Stimulated activated CD4-positive, alpha-beta T cell treated with anti-CD3 and anti-CD28 coated beads, Interleukin-2, amount 100 ng/mL, for 4 hours (primary cell): ENCODE data around the gene ESRP2.
A peak's percentile ranks its signal among the peaks of the same experiment; 100 is the strongest.

ENCODE experiments used
- DNase-seq: peaks from one replicate; pipeline ENCODE4 v3.0.0-alpha.2; 2020; ENCODE audit warnings: low read depth

Gene ESRP2

GRCh38 chr16:68263559-68264127, 27.7 kb upstream of the ESRP2 start:
- DNase-seq, result no peak

DNA sequence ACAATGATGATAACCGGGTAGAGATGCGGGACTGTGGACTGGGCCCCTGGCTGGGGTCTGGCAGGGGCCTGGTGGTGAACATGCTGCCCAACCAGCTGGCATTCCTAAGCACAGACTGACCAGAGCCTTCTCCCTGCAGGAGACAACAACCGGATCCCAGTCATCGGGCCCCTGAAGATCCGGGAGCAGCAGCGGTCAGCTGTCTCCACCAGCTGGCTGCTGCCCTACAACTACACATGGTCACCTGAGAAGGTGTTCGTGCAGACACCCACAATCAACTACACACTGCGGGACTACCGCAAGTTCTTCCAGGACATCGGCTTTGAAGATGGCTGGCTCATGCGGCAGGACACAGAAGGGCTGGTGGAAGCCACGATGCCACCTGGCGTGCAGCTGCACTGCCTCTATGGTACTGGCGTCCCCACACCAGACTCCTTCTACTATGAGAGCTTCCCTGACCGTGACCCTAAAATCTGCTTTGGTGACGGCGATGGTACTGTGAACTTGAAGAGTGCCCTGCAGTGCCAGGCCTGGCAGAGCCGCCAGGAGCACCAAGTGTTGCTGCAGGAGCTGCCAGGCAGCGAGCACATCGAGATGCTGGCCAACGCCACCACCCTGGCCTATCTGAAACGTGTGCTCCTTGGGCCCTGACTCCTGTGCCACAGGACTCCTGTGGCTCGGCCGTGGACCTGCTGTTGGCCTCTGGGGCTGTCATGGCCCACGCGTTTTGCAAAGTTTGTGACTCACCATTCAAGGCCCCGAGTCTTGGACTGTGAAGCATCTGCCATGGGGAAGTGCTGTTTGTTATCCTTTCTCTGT, 23.3 kb upstream of the ESRP2 start:
- DNase-seq, result no peak

DNA sequence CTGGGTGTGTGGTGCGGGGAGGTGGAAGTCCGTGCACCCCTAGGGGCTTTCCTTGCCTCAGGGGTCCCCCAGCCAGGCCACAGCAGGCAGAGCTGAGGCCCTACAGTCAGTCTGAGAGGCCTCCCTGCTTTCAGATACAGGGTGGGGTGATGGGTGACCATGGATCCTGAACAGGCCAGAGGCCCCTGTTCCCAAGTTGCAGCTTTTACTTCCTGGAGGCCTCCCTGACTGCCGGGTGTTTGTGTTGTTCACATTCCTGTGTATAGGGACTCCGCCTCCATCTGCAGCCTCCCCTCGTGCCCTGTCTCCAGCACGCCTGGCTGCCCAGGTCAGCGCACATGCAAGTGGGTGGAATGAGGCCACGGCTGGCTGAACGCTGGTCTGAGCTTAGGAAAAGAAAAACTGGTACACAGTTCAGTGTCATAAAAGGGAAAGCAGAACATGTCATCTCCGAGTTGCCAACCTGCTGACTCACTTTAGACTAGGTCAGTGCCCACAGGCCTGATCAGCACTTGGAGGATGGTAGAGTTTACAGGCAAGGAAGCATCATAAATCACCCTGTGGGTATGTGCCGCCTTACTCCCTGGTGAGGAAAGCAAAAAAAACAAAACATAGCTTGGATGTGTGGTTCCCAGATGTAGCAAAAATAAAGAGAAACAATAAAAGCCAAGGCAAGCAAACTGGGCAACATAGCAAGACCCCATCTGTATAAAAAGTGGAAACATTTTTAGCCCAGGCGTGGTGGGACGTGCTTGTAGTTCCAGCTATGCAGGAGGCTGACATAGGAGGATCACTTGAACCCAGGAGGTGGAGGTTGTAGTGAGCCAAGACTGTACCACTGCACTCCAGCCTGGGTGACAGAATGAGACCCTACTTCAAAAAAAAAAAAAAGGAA, 22.2 kb upstream of the ESRP2 start:
- no peak for DNase-seq

- no peak for DNase-seq
Observed at GRCh38 chr16:68257251-68257905, 21.5 kb upstream of the ESRP2 start.

DNA sequence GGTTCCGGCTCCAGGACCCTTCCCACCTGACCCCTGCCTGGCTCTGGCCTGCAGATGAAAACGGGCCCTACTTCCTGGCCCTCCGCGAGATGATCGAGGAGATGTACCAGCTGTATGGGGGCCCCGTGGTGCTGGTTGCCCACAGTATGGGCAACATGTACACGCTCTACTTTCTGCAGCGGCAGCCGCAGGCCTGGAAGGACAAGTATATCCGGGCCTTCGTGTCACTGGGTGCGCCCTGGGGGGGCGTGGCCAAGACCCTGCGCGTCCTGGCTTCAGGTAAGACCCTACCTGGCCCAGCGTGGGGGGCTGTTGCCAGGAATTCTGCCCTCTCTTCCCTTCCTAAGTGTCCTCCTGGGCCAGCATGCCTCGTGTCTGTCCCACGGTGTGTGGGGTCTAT, 19.8 kb upstream of the ESRP2 start:
- DNase-seq, result no peak

DNA sequence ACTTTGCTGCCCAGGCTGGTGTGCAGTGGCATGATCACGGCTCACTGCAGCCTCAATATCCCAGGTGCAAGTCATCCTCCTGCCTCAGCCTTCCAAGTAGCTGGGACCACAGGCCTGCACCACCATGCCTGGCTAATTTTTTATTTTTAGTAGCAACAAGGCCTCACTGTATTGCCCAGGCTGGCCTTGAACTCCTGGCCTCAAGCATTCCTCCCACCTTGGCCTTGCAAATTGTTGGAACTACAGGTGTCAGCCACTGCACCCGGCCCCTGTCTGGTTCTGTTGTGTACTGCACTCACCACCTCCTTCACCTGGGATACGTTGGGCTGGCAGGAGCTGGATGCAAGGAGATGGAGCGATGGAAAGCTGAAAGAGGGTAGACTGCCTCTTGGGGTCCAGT, 17.8 kb upstream of the ESRP2 start:
- DNase-seq, result no peak

DNA sequence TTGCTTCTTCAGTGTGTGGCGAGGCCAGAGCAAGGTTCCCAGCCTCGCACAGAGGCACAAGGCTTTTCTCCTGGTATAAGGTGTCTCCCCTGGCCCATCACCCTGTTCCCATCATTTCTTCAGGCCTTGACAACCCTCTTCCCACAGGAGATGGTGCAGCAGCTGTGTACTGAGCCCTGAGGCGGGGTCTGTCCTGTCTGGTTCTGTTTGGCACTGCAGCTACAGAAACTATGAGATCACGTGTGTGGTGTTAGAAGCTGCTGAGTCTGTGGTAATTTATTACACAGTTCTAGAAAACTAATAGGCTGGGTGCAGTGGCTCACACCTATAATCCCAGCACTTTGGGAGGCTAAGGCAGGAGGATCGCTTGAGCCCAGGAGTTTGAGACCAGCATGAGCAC, 16.5 kb upstream of the ESRP2 start:
- DNase-seq, result no peak

DNA sequence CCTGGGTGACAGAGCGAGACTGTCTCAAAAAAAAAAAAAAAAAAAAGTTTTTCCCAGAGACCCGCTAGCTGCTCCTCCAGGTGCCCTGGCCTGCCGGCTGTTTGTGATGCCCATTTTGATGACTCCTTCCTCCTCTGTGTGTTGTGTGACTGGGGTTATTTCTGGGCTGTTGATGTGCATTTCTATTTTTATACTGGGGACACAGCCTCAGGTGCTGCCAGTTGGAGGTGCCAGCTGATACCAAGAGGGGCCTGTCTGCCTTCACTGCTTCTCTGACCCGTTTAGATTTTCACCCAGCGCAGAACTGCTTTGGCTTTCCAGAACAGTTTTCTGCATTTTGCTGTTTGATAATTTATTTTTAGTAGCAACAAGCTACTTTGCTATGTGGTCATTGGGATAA, 15.9 kb upstream of the ESRP2 start:
- DNase-seq, result no peak

GRCh38 chr16:68250951-68251350, 15.0 kb upstream of the ESRP2 start:
- DNase-seq, result no peak

DNA sequence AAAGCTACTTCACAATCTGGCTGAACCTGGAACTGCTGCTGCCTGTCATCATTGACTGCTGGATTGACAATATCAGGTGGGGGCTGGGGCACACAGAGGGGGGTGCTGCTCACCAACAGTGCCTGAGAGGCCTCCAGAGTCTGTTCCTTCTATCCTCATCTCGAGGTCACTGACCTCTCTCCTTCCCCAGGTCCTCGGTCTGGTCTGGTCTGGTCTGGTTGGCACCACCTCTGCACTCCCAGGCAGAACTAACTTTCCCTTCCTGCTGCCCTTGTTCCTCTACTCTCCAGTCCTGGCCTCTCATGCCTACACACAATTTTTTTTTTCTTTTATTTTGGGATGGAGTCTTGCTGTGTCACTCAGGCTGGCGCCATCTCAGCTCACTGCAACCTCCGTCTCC, 13.4 kb upstream of the ESRP2 start:
- no peak for DNase-seq

GRCh38 chr16:68247932-68248331, 12.0 kb upstream of the ESRP2 start:
- no peak for DNase-seq

- DNase-seq, result no peak
Observed at GRCh38 chr16:68247400-68247799, 11.5 kb upstream of the ESRP2 start.

DNA sequence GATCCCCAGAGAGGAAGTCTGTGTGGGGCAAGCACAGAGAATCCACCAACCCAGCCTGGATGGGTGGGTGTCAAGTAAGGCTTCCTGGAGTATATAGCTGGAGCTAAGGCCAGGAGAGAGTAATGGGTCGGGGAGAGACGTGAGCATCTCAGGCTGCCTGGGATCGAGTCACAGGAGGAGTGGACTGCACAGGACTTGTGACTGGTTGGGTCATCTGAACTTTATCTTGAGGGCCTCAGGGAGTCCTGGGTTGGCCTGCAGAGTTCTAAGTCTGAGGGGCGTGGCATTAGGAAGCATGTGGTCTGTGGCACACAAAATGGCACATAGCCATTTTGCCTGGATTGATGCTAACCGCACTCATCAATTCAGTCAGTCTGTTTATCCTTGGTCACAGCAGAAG, 10.7 kb upstream of the ESRP2 start:
- no peak for DNase-seq

DNA sequence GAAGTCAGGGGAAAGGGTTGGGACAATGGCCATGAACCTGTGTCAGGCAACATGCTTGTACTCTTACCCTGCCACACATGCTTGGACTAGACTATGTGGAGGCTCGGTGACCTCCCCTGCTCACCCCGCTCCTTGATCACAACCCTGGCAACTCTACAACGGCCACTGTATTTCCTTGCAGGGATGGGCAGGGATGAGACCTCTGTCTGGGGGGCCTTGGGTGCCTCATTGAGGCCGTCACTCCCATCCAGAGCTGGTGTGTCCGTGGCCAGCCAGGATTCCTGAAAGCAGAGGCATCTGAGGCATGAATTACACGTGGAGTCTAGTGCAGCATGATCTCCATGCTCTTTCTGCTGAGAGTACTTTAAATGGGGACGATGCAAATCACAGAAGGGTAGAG, 10.2 kb upstream of the ESRP2 start:
- DNase-seq, result no peak

DNA sequence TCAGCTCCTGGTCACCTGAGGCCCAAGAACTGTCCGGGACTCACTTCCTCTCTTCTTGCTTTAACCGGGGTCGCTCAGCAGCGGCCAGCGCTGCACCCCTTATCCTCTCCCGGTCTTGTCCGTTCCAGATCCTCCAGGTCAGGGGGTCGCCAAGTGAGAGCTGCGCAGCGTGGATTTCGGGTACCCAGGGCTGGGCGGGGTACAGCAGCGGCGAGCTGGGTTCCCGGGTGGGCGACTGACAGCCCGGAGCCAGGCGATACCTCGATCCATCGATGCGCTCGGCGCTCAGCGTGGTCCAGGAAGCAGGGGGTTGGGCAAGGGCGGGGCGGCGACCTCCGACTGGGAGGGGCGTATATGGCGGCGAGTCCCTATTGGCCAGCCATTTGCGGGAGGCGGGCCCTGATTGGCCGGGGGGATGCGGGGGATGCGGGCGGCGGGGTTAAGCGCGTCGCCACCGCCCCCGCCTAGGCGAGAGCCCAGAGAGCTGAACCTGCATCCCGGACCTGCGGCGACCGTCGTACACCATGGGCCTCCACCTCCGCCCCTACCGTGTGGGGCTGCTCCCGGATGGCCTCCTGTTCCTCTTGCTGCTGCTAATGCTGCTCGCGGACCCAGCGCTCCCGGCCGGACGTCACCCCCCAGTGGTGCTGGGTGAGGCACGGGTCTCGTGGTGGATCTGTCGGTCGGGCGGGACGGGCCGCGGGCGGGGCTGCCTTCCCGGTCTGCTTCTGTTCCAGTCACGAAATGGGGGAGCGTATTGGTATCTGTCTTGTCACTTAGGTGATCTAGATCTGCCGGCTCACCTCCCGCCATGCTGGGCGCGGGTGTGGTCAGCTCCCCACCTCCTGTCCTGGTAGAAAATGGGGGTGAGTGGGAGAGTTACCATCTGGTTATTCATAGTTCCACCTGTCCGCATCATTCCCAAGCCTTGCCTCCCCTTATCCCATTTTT, 9.3 kb upstream of the ESRP2 start, which contains the start of gene PLA2G15:
TSS of gene PLA2G15 (plus strand) at position 471 of the 951 bp plus-strand sequence. CDS start at position 525, 54 bp downstream.
- peak; percentile 95 for DNase-seq

GRCh38 chr16:68244481-68244902, 8.6 kb upstream of the ESRP2 start:
- DNase-seq, result no peak

GRCh38 chr16:68242926-68243858, 7.3 kb upstream of the ESRP2 start:
- DNase-seq, result no peak

DNA sequence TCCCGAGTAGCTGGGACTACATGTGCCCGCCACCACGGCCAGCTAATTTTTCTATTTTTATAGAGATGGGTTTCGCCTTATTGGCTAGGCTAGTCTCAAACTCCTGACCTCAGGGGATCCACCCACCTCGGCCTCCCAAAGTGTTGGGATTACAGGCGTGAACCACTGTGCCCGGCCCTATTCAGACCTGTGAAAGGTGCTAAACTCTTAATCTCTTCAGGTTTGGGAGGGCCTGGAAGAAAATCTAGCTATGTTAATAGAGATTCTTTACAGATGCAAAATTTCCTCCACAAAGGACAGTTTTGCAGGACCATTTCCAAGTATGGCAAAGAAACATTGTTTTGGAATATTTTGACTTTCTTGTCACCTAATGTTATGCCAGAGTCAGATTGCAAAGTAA, 6.2 kb upstream of the ESRP2 start:
- DNase-seq, result no peak

- DNase-seq, result no peak
Observed at GRCh38 chr16:68238029-68238345, 2.1 kb upstream of the ESRP2 start.
